Ureter (tissue), 1 donor: ENCODE results near the gene CHST12. TPM values are rescaled to one million over a fixed set of nuclear protein-coding genes. Genes with fewer than 3 reads are reported as not detected.
A peak's percentile ranks its signal among the peaks of the same experiment; 100 is the strongest.
"Not testable (repeated sequence)": the region's sequence is repeated elsewhere in the genome, so short reads cannot be mapped to it uniquely, and the experiment has no call there.

ENCODE experiments used
- DNase-seq: peaks from one replicate; pipeline ENCODE4 v3.0.0-alpha.2; 2020; ENCODE audit warnings: low spot score
- total RNA-seq: library from RNA; stranded (reverse); gene quantifications from one replicate; pipeline ENCODE4 v1.2.4, GENCODE V29; 2023
- donor health status: DM: yes; HTN: yes; CAD: no.

CHST12 gene
- total RNA-seq, 1 donor from 2014 or later: 19.0 TPM

- DNase-seq: not testable (repeated sequence)
Measured at GRCh38 chr7:2378125-2378524, 25.3 kb upstream of the CHST12 start.

GRCh38 chr7:2379161-2379560 is 24.2 kb upstream of the CHST12 start:
- DNase-seq: no peak

- DNase-seq: no peak
Measured at GRCh38 chr7:2379821-2380450, 23.5 kb upstream of the CHST12 start.

- DNase-seq: no peak
Measured at GRCh38 chr7:2380461-2380860, 22.9 kb upstream of the CHST12 start.

- no peak for DNase-seq
Measured at GRCh38 chr7:2381227-2381626, 22.2 kb upstream of the CHST12 start.

- no peak for DNase-seq
Measured at GRCh38 chr7:2381881-2382509, 21.4 kb upstream of the CHST12 start.

- no peak for DNase-seq
Measured at GRCh38 chr7:2383543-2384274, 19.7 kb upstream of the CHST12 start.

GRCh38 chr7:2384354-2385243 is 18.8 kb upstream of the CHST12 start:
- DNase-seq: no peak

- not testable (repeated sequence) for DNase-seq
Measured at GRCh38 chr7:2386122-2386521, 17.3 kb upstream of the CHST12 start.

- DNase-seq: no peak
Measured at GRCh38 chr7:2386964-2387669, 16.3 kb upstream of the CHST12 start.

- no peak for DNase-seq
Measured at GRCh38 chr7:2387897-2388636, 15.3 kb upstream of the CHST12 start.

- no peak for DNase-seq
Measured at GRCh38 chr7:2388637-2388954, 14.8 kb upstream of the CHST12 start.

- not testable (repeated sequence) for DNase-seq
Measured at GRCh38 chr7:2390020-2390816, 13.2 kb upstream of the CHST12 start.

- DNase-seq: no peak
Measured at GRCh38 chr7:2393706-2394105, 9.7 kb upstream of the CHST12 start.

- DNase-seq: no peak
Measured at GRCh38 chr7:2394566-2395082, 8.8 kb upstream of the CHST12 start.

- no peak for DNase-seq
Measured at GRCh38 chr7:2398506-2398905, 4.9 kb upstream of the CHST12 start.

- DNase-seq: peak; percentile 87
Measured at GRCh38 chr7:2399848-2400587, 3.4 kb upstream of the CHST12 start.

GRCh38 chr7:2402687-2403013 is 761 bp upstream of the CHST12 start:
- no peak for DNase-seq
